Measurements from ENCODE around the gene C19orf47. TPM values are rescaled to one million over a fixed set of nuclear protein-coding genes. Genes with fewer than 3 reads are reported as not detected.

Gene C19orf47
- total and polyA plus RNA-seq, 2 donors (not counting 3 experiments of a cell fraction or from before 2014, with no cell fraction given), result 16.4 to 27.0 TPM

DNA sequence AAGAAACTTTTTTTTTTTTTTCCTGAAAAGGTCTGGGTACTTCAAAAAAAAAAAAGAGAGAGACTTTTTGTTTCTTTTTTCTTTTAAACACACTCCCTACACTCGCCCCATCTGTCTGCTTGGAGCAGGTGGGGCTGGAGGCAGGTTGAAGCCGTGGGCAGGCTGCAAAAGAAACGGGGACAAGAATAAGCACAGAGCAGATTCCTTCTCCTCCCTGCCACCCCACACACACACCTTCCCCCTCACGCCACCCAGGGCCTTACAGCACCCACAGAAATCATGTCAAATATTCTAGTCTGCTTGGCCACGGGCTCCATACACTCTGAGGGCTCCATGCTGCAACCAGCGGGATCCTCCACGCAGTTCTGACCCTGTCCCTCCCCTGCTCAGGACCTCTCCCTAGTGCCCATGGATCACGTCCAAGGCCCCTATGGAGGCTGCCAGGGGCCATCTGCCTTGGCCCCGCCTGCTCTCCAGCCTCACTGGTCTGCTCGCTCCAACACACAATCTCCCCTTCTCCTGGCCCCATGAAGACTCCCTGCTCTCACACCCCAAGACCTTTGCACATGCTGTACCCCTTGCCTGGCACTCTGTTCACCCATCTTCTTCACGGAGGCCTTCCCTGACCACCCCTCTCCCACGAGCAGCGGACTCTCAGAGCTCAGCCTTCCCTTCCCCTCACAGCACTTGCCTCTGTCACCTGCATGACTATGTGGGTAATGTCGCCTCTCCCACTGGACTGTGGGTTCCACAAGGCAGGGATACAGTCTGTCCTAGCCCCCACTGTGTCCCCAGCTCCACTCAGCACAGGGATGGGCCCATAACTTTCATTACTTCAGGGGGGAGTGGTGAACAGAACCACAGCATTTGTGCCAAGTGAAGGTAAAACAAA, 74.5 kb downstream of the C19orf47 start:
- no peaks in the 10 kb centered on the region for H3K27me3 ChIP-seq (ENCODE audit: control insufficient read depth in 2 of 2, insufficient read depth in 2 of 2, low read length in 2 of 2)
- no peak overlapping the region for H2AFZ ChIP-seq (ENCODE audit: low read depth, low read length)
- DNase-seq (ENCODE audit: low read depth, low spot score) (no peak), FAIRE-seq (no peak)
- H3K4me1 ChIP-seq (ENCODE audit: control insufficient read depth, extremely low read depth, insufficient read depth, low read length), result no peaks in the 10 kb centered on the region
- H3K9ac ChIP-seq (replicated peaks; ENCODE audit: extremely low read depth, insufficient read depth, low read length), result no peak overlapping the region
- H3K4me2 ChIP-seq (ENCODE audit: insufficient read depth, low read length), result no peak overlapping the region
- ChIA-PET POLR2A (no interaction called here), CTCF (no interaction called here)
- H4K20me1 ChIP-seq (replicated peaks; ENCODE audit: control insufficient read depth, extremely low read depth, insufficient read depth, low read length), result no peaks in the 10 kb centered on the region
- no peak for TF ChIP-seq MYC (IDR thresholded peaks at IDR 0.05; ENCODE audit: low read depth, low read length)
- no peak for TF ChIP-seq JUN (IDR thresholded peaks at IDR 0.05; ENCODE audit: borderline replicate concordance, insufficient read depth, insufficient read length, low read depth)
- TF ChIP-seq POLR2AphosphoS5 (IDR thresholded peaks at IDR 0.05; ENCODE audit: insufficient read depth, low read depth, low read length), result no peak
- no peak for TF ChIP-seq EZH2 (IDR thresholded peaks at IDR 0.05; ENCODE audit: borderline replicate concordance, low read depth, low read length, severe bottlenecking)
- no peak for TF ChIP-seq FOS (IDR thresholded peaks at IDR 0.05; ENCODE audit: borderline replicate concordance, insufficient read depth, low read length)
- no peak for TF ChIP-seq POLR2A (IDR thresholded peaks at IDR 0.05; ENCODE audit: low read depth, low read length)
- TF ChIP-seq, protein P1, sequence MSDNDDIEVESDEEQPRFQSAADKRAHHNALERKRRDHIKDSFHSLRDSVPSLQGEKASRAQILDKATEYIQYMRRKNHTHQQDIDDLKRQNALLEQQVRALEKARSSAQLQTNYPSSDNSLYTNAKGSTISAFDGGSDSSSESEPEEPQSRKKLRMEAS (IDR thresholded peaks at IDR 0.05; ENCODE audit: insufficient read depth, insufficient read length), result no peak
- no peak for TF ChIP-seq GATA2 (IDR thresholded peaks at IDR 0.05; ENCODE audit: insufficient read depth, insufficient read length, low read depth, low read length)
- TF ChIP-seq, protein P2, sequence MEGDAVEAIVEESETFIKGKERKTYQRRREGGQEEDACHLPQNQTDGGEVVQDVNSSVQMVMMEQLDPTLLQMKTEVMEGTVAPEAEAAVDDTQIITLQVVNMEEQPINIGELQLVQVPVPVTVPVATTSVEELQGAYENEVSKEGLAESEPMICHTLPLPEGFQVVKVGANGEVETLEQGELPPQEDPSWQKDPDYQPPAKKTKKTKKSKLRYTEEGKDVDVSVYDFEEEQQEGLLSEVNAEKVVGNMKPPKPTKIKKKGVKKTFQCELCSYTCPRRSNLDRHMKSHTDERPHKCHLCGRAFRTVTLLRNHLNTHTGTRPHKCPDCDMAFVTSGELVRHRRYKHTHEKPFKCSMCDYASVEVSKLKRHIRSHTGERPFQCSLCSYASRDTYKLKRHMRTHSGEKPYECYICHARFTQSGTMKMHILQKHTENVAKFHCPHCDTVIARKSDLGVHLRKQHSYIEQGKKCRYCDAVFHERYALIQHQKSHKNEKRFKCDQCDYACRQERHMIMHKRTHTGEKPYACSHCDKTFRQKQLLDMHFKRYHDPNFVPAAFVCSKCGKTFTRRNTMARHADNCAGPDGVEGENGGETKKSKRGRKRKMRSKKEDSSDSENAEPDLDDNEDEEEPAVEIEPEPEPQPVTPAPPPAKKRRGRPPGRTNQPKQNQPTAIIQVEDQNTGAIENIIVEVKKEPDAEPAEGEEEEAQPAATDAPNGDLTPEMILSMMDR (IDR thresholded peaks at IDR 0.05; ENCODE audit: extremely low read depth in 1 of 2, insufficient read depth in 1 of 2, low read depth in 1 of 2, low read length in 2 of 2), result no peak
- no TSS peak for BruUV-seq (replicated peaks)
- no peaks in the 10 kb centered on the region for H3K9me1 ChIP-seq (replicated peaks; ENCODE audit: control insufficient read depth, extremely low read depth, insufficient read depth, low read length)
- dilution Hi-C loops (cut with MboI; ENCODE audit: extremely low pct_ligation_motif_present, low sequenced_read_pairs), result no loop called here
- intact Hi-C loops (cut with micrococcal nuclease), result no loop called here
- peaks cover 79% of the 10 kb centered on the region for H3K79me2 ChIP-seq (ENCODE audit: control insufficient read depth, insufficient read depth, low read length)
- no peak overlapping the region for H3K27ac ChIP-seq (ENCODE audit: insufficient read depth, low read depth, low read length)
- no peaks in the 10 kb centered on the region for H3K9me3 ChIP-seq (replicated peaks; ENCODE audit: control insufficient read depth, insufficient read depth, low read length)
- no peaks in the 10 kb centered on the region for H3K36me3 ChIP-seq (ENCODE audit: control insufficient read depth in 2 of 2, extremely low read depth in 1 of 2, insufficient read depth in 2 of 2, low read length in 2 of 2)
- H3K4me3 ChIP-seq (replicated peaks in 1 of 3; ENCODE audit: insufficient read depth in 1 of 3, low read depth in 1 of 3, low read length in 3 of 3), result no peak overlapping the region

Measured in endothelial cell of umbilical vein (primary cell).